ENCODE measurements around the gene GLG1. TPM values are rescaled to one million over a fixed set of nuclear protein-coding genes. Genes with fewer than 3 reads are reported as not detected.

GLG1 gene
- total RNA-seq, 4 donors from 2014 or later: 53.0 to 272 (median 127) TPM

GRCh38 chr16:74511961-74512360, 95.0 kb downstream of the GLG1 start:
- H3K27ac ChIP-seq: no peak overlapping the region
- TF ChIP-seq POLR2A (IDR thresholded peaks at IDR 0.05) (no peak), CTCF (IDR thresholded peaks at IDR 0.05) (no peak)
- no peak for DNase-seq
- no peaks in the 10 kb centered on the region for H3K36me3 ChIP-seq
- no peaks in the 10 kb centered on the region for H3K4me1 ChIP-seq
- intact Hi-C loops (cut with DNase I; ENCODE audit: low total_unique reads): no loop called here
- H3K4me3 ChIP-seq: no peak overlapping the region
- no peaks in the 10 kb centered on the region for H3K27me3 ChIP-seq
- H3K9me3 ChIP-seq: no peaks in the 10 kb centered on the region

- Histone ChIP-seq H3K27me3 (no peaks in the 10 kb centered on the region), H3K36me3 (no peaks in the 10 kb centered on the region), H3K4me3 (no peak overlapping the region), H3K27ac (no peak overlapping the region), H3K9me3 (no peaks in the 10 kb centered on the region), H3K4me1 (no peaks in the 10 kb centered on the region)
- intact Hi-C loops (cut with DNase I; ENCODE audit: low total_unique reads): no loop called here
- no peak for DNase-seq
- TF ChIP-seq CTCF (IDR thresholded peaks at IDR 0.05) (no peak), POLR2A (IDR thresholded peaks at IDR 0.05) (no peak)
Measured at GRCh38 chr16:74505011-74505410, 101.9 kb downstream of the GLG1 start.

- intact Hi-C loops (cut with DNase I; ENCODE audit: low total_unique reads): no loop called here
- Histone ChIP-seq H3K4me3 (no peak overlapping the region), H3K27ac (no peak overlapping the region), H3K4me1 (no peaks in the 10 kb centered on the region), H3K36me3 (no peaks in the 10 kb centered on the region), H3K9me3 (no peaks in the 10 kb centered on the region), H3K27me3 (no peaks in the 10 kb centered on the region)
- no peak for DNase-seq
- TF ChIP-seq POLR2A (IDR thresholded peaks at IDR 0.05) (no peak), CTCF (IDR thresholded peaks at IDR 0.05) (no peak)
Measured at GRCh38 chr16:74503412-74503811, 103.5 kb downstream of the GLG1 start.

GRCh38 chr16:74501484-74502478, 105.1 kb downstream of the GLG1 start:
- Histone ChIP-seq H3K4me1 (no peaks in the 10 kb centered on the region), H3K27ac (no peak overlapping the region), H3K36me3 (no peaks in the 10 kb centered on the region), H3K9me3 (no peaks in the 10 kb centered on the region), H3K4me3 (no peak overlapping the region), H3K27me3 (no peaks in the 10 kb centered on the region)
- TF ChIP-seq CTCF (IDR thresholded peaks at IDR 0.05): no peak
- no peak for DNase-seq
- intact Hi-C loops (cut with DNase I; ENCODE audit: low total_unique reads): no loop called here

GRCh38 chr16:74500907-74501306, 106.0 kb downstream of the GLG1 start:
- Histone ChIP-seq H3K36me3 (no peaks in the 10 kb centered on the region), H3K4me1 (no peaks in the 10 kb centered on the region), H3K27ac (no peak overlapping the region), H3K9me3 (no peaks in the 10 kb centered on the region), H3K27me3 (no peaks in the 10 kb centered on the region), H3K4me3 (no peak overlapping the region)
- TF ChIP-seq CTCF (IDR thresholded peaks at IDR 0.05) (no peak), POLR2A (IDR thresholded peaks at IDR 0.05) (no peak)
- no peak for DNase-seq
- intact Hi-C loops (cut with DNase I; ENCODE audit: low total_unique reads): no loop called here
